ENCODE results near the gene UPK1A. TPM values are rescaled to one million over a fixed set of nuclear protein-coding genes. Genes with fewer than 3 reads are reported as not detected.
A peak's percentile ranks its signal among the peaks of the same experiment; 100 is the strongest.

The UPK1A gene
- total and polyA plus RNA-seq, 9 of the 15 experiments (the other 6 are each of a cell fraction or from before 2014, with no cell fraction given): 0.06 to 0.13 TPM; not detected in 7

DNA sequence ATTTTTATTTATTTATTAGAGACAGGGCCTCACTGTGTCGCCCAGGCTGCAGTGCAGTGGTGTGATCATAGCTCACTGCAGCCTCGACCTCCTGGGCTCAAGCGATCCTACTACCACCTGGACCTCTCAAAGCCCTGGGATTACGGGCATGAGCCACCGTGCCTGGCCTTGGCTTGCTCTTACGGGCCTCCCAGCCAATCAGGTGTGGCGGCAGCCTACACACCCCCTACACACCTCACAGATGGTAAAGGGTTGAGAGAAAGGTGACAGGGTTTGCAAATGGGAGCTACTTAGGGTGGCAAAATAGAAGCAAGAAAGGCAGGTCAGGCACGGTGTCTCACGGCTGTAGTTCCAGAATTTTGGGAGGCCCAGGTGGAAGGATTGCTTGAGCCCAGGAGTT lies 37.0 kb downstream of the UPK1A start:
- H3K4me1 ChIP-seq (replicated peaks in 1 of 2; ENCODE audit: control insufficient read depth in 2 of 2, insufficient read depth in 2 of 2, low read length in 2 of 2): peaks cover 0 to 21% of the 10 kb centered on the region in 2 experiments; a peak in 3 of 5 replicates
- TF ChIP-seq, protein P1, sequence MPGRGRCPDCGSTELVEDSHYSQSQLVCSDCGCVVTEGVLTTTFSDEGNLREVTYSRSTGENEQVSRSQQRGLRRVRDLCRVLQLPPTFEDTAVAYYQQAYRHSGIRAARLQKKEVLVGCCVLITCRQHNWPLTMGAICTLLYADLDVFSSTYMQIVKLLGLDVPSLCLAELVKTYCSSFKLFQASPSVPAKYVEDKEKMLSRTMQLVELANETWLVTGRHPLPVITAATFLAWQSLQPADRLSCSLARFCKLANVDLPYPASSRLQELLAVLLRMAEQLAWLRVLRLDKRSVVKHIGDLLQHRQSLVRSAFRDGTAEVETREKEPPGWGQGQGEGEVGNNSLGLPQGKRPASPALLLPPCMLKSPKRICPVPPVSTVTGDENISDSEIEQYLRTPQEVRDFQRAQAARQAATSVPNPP (IDR thresholded peaks at IDR 0.05; ENCODE audit: borderline replicate concordance, insufficient read depth, insufficient read length): no peak
- no peak for TF ChIP-seq HIVEP1 (CRISPR knock-in tag; IDR thresholded peaks at IDR 0.05)
- TF ChIP-seq SAP30 (IDR thresholded peaks at IDR 0.05; ENCODE audit: borderline replicate concordance, insufficient read depth, low read depth, low read length, poor library complexity, severe bottlenecking): no peak
- TF ChIP-seq, protein P2, sequence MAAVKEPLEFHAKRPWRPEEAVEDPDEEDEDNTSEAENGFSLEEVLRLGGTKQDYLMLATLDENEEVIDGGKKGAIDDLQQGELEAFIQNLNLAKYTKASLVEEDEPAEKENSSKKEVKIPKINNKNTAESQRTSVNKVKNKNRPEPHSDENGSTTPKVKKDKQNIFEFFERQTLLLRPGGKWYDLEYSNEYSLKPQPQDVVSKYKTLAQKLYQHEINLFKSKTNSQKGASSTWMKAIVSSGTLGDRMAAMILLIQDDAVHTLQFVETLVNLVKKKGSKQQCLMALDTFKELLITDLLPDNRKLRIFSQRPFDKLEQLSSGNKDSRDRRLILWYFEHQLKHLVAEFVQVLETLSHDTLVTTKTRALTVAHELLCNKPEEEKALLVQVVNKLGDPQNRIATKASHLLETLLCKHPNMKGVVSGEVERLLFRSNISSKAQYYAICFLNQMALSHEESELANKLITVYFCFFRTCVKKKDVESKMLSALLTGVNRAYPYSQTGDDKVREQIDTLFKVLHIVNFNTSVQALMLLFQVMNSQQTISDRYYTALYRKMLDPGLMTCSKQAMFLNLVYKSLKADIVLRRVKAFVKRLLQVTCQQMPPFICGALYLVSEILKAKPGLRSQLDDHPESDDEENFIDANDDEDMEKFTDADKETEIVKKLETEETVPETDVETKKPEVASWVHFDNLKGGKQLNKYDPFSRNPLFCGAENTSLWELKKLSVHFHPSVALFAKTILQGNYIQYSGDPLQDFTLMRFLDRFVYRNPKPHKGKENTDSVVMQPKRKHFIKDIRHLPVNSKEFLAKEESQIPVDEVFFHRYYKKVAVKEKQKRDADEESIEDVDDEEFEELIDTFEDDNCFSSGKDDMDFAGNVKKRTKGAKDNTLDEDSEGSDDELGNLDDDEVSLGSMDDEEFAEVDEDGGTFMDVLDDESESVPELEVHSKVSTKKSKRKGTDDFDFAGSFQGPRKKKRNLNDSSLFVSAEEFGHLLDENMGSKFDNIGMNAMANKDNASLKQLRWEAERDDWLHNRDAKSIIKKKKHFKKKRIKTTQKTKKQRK (IDR thresholded peaks at IDR 0.05; ENCODE audit: borderline replicate concordance, low read depth, low read length): no peak
- TF ChIP-seq PHB (CRISPR knock-in tag; IDR thresholded peaks at IDR 0.05): no peak
- TF ChIP-seq NFYB (IDR thresholded peaks at IDR 0.05; ENCODE audit: extremely low read depth, insufficient read length): peak; percentile 22
- in situ Hi-C loops (cut with MboI) (loop anchor here (5.0 kb wide), 1 partner anchor 229 kb away; no protein-coding TSS in a partner anchor), intact Hi-C loops (cut with micrococcal nuclease) (no loop called here)
- H3K4me3 ChIP-seq: no peak overlapping the region
- ChIA-PET POLR2A (interaction anchor here (0.6 kb wide), 2 partner anchors 10 to 37 kb away, joined by 3 read pairs; no protein-coding TSS in a partner anchor), CTCF (ENCODE audit: low intra/inter-chr PET ratio) (no interaction called here)
- ATAC-seq: no peak
- H3K9me3 ChIP-seq (replicated peaks; ENCODE audit: control insufficient read depth, insufficient read depth, low read depth, low read length): no peaks in the 10 kb centered on the region
- FAIRE-seq: no peak
- no peak overlapping the region for H3K9ac ChIP-seq (ENCODE audit: insufficient read depth in 1 of 2, low read depth in 2 of 2, low read length in 2 of 2)
- no peaks in the 10 kb centered on the region for H4K20me1 ChIP-seq (replicated peaks; ENCODE audit: control insufficient read depth, insufficient read depth, low read length)
- no peak for DNase-seq (ENCODE audit: extremely low read depth in 1 of 4, low spot score in 3 of 4)
- BruUV-seq (replicated peaks): no TSS peak
- H3K79me2 ChIP-seq (ENCODE audit: control insufficient read depth, insufficient read depth, low read length): no peaks in the 10 kb centered on the region
- H3K27me3 ChIP-seq (ENCODE audit: control insufficient read depth in 2 of 2, insufficient read depth in 2 of 2, low read length in 2 of 2): peaks cover 8 to 24% of the 10 kb centered on the region in 2 experiments; a peak in 3 of 5 replicates
- H3K4me2 ChIP-seq (ENCODE audit: insufficient read depth, low read length): no peak overlapping the region
- WGBS (ENCODE audit: insufficient coverage, low coverage, missing lambda C conversion rate): 21% methylated on average over 9 of the region's 9 CpGs
- no peak overlapping the region for H3K27ac ChIP-seq (ENCODE audit: extremely low read depth, low read depth, low read length)
- H3K9me1 ChIP-seq (ENCODE audit: control insufficient read depth, insufficient read depth, low read length): no peaks in the 10 kb centered on the region
- H3K36me3 ChIP-seq (ENCODE audit: control insufficient read depth, insufficient read depth, low read length): no peaks in the 10 kb centered on the region
- no peak overlapping the region for H2AFZ ChIP-seq (ENCODE audit: low read depth, low read length)

Measured in K562 (cell line).